HG02571 (cell line): ENCODE data around the gene PEPD.

Experiments used
- ATAC-seq: cut with Tn5 transposase; IDR thresholded peaks from one replicate; pipeline ENCODE4 v1.9.1; 2021; ENCODE audit warnings: mild to moderate bottlenecking, moderate library complexity; ENCODE audit not compliant: unreplicated experiment

Gene PEPD

GRCh38 chr19:33427801-33428626 is 93.6 kb downstream of the PEPD start:
- ATAC-seq, result no peak

- ATAC-seq, result no peak
Observed at GRCh38 chr19:33426621-33427361, 94.8 kb downstream of the PEPD start.

GRCh38 chr19:33424181-33424580 is 97.4 kb downstream of the PEPD start:
- no peak for ATAC-seq

DNA sequence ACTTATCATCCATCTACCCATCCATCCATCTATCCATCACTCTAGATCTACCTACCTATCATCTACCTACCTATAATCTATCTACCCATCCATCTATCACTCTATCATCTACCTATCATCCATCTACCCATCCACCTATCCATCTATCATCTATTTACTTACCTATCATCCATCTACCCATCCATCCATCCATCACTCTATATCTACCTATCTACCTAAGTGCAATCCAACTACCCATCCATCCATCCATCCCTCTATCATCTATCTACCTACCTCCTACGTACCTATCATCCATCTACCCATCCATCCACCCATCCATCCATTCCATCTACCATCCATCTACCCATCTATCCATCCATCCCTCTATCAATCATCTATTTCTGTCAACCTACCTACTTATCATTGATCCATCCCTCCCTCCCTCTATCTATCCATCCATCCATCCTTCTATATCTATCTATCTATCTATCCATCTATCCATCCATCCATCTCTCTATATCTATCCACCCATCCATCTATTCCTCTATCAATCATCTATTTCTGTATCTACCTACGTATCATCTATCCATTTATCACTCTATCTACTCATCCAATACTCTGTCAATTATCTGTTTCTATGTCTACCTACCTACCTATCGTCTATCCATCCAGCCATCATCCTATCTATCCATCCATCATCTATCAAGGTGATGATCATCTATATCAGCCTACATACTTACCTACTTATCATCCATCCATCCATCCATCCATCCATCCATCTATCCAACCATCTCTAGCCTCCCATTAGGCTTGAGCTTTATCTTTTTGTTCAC is 99.0 kb downstream of the PEPD start:
- no peak for ATAC-seq

GRCh38 chr19:33421368-33421767 is 100.2 kb downstream of the PEPD start:
- ATAC-seq, result no peak

GRCh38 chr19:33420821-33421220 is 100.8 kb downstream of the PEPD start:
- no peak for ATAC-seq

- no peak for ATAC-seq
Observed at GRCh38 chr19:33419788-33420130, 101.8 kb downstream of the PEPD start.

DNA sequence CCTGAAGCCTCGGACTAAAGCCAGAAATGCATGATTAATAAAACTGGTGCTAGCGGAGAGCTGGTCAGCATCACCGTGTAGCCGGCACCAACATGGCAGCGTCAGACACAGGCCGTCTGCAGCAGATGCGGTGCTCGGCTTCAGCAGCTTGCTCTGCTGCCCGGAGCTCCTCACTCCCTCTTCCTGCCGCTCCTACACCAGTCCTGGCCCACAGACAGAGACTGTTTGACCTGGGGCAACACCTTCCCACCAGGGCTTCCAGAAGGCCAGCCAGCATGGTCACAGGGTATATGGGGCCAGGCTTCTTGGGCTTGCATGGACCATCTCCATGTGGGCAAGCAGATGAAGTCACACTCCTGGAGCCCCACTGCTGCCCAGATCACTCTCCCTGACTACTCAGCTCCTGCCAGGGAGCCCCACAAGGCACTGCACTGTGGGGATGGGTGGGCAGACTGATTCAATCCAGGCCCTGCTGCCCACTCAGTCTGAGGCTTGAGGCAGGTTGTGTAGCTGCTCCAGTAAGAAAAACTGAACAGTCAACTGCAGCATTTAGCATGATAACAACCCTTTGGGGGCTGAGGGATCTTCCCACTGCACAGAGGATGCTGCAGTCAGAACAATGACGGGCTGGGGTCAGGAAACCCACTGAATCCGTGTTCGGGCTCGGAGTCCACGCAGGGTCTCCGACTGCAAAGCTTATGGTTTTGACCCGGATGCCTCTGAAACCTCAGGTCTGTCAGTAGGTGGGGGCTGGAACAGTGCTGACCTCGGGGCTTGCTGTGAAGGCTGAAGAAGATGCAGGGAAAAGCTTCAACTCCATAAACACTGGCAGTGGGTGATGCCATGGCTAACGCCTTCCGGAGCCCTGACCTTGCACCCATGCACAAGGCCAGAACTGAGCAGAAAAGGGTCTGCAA is 102.5 kb downstream of the PEPD start:
- no peak for ATAC-seq

GRCh38 chr19:33418461-33418860 is 103.1 kb downstream of the PEPD start:
- ATAC-seq, result no peak

DNA sequence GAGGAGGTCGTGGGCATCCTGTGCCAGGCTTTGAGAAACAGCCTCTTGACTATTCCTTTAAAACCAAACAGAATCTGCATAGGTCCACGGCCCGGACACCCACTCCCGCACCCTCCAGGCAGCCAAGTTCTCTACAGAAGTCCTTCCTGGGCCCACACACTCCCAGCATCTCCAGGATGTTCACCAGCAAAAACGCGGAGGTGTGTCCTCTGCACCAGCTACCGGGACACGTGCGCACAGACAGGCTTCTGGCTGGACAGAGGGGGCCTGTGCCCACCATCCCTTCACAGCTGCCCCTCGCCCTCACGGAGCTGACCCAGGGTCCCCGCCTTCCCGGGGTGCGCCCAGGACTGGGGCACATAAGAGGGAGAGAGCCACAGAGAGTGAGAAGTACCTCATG is 103.8 kb downstream of the PEPD start:
- ATAC-seq, result no peak

DNA sequence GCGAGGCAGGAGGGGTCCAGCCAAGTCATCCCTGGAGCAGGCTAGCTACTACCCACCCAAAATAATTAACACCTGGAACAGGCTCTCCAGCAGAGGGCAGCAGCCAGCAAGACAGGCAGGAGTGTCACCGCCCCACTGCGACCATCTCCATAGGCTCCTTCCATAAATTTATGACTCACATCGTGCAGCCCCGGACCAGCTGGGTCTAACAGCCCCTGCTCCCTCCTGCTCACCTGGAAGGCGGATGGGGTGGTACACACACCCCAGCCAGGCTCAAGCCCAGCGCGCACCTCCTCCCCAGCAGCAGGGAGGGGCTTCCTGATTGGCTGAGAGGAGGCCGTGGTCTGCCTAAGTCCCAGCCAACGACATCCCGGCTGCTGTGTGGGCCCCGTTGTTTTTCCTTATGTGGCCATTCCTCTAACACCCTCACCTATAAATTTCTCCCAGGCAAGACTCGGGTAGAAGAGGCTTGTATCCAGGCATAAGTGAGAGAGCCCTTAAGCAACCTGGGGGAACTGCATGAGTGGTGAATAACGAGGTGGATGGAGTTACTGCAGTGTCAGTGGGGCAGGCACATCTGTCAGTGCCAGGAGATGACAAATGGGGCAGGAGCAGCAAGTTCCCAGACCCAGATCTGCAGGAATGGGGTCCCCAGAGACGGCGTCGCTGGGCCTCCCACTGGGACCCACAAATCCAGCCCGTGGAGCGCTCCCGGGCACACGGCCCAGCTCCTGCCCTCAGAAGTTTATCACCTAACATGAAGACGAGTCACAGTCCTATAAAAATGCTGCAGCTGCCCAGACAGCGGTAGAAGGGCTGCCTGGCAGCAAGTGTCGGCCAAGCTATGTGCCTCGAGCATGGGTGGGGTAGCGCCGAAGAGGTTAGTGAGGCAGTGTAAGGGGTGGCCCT is 105.0 kb downstream of the PEPD start:
- ATAC-seq, result no peak

GRCh38 chr19:33414667-33415605 is 106.7 kb downstream of the PEPD start:
- ATAC-seq, result no peak

GRCh38 chr19:33413868-33414666 is 107.5 kb downstream of the PEPD start:
- ATAC-seq, result no peak

DNA sequence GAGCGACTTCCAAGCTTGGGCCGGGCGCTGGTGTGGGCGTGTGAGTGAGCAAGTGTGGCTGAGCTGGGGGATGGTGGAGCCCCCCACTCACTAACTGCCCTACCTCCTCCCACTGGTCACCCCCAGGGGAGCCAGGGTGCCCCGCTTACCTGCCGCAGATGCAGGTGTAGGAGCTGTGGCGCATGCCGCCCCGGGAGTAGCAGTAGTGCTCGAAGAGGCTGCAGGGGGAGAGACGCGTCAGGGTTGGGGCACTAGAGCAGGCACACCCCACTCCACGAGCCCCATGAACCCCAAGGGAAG is 108.2 kb downstream of the PEPD start:
- ATAC-seq, result no peak

- ATAC-seq, result no peak
Observed at GRCh38 chr19:33412601-33413425, 108.8 kb downstream of the PEPD start.

- ATAC-seq, result no peak
Observed at GRCh38 chr19:33411621-33412180, 109.9 kb downstream of the PEPD start.
